HG02943 (cell line): ENCODE data around the gene SLC47A2.
"Not testable (repeated sequence)": the region's sequence is repeated elsewhere in the genome, so short reads cannot be mapped to it uniquely, and the experiment has no call there.

Source experiments
- ATAC-seq: cut with Tn5 transposase; IDR thresholded peaks from one replicate; pipeline ENCODE4 v1.9.1; 2021; ENCODE audit warnings: mild to moderate bottlenecking, low read depth, moderate library complexity; ENCODE audit not compliant: unreplicated experiment

Gene SLC47A2

GRCh38 chr17:19716108-19717030 lies at the start of gene SLC47A2:
SLC47A2 (minus strand) TSS chr17:19716584; CDS start chr17:19716555, 29 bp downstream.
- ATAC-seq, result no peak

GRCh38 chr17:19766016-19766415 lies 49.6 kb upstream of the SLC47A2 start:
- ATAC-seq, result no peak

- not testable (repeated sequence) for ATAC-seq
These were observed 47.6 kb upstream of the SLC47A2 start for GRCh38 chr17:19763991-19764390.

GRCh38 chr17:19763416-19763815 lies 47.0 kb upstream of the SLC47A2 start:
- no peak for ATAC-seq

- ATAC-seq, result no peak
These were observed 46.2 kb upstream of the SLC47A2 start for GRCh38 chr17:19762515-19762961.

- ATAC-seq, result no peak
These were observed 44.4 kb upstream of the SLC47A2 start for GRCh38 chr17:19760746-19761145.

- ATAC-seq, result no peak
These were observed 43.5 kb upstream of the SLC47A2 start for GRCh38 chr17:19759568-19760549.

GRCh38 chr17:19757536-19758180 lies 41.3 kb upstream of the SLC47A2 start:
- no peak for ATAC-seq

GRCh38 chr17:19756546-19756945 lies 40.2 kb upstream of the SLC47A2 start:
- ATAC-seq, result no peak

- no peak for ATAC-seq
These were observed 39.6 kb upstream of the SLC47A2 start for GRCh38 chr17:19755821-19756510.

GRCh38 chr17:19755392-19755791 lies 39.0 kb upstream of the SLC47A2 start:
- no peak for ATAC-seq

- no peak for ATAC-seq
These were observed 37.5 kb upstream of the SLC47A2 start for GRCh38 chr17:19753661-19754463.

GRCh38 chr17:19753051-19753509 lies 36.7 kb upstream of the SLC47A2 start:
- ATAC-seq, result no peak

- ATAC-seq, result no peak
These were observed 36.0 kb upstream of the SLC47A2 start for GRCh38 chr17:19752216-19753050.

GRCh38 chr17:19750835-19751234 lies 34.5 kb upstream of the SLC47A2 start:
- ATAC-seq, result no peak

GRCh38 chr17:19750020-19750572 lies 33.7 kb upstream of the SLC47A2 start:
- ATAC-seq, result no peak

GRCh38 chr17:19748807-19749193 lies 32.4 kb upstream of the SLC47A2 start:
- ATAC-seq, result no peak
